COR-L47 (cell line): ENCODE data around the gene C1orf232.

Experiments used
- DNase-seq: peaks from one replicate; lab custom pipeline; 2025; lab: John Stamatoyannopoulos, UW

C1orf232 gene

GRCh38 chr1:26168410-26169197 lies at the start of gene C1orf232:
Gene C1orf232 (minus strand): TSS chr1:26168963. CDS start chr1:26168499, 464 bp downstream.
- DNase-seq, result peak; percentile 67

- DNase-seq, result no peak
Observed at GRCh38 chr1:26215246-26215645, 46.5 kb upstream of the C1orf232 start.

- no peak for DNase-seq
Observed at GRCh38 chr1:26213335-26213905, 44.7 kb upstream of the C1orf232 start.

GRCh38 chr1:26212726-26213125 lies 44.0 kb upstream of the C1orf232 start:
- DNase-seq, result no peak

GRCh38 chr1:26210147-26210870 lies 41.5 kb upstream of the C1orf232 start:
- no peak for DNase-seq

GRCh38 chr1:26203642-26204318 lies 35.0 kb upstream of the C1orf232 start:
- DNase-seq, result no peak

- DNase-seq, result no peak
Observed at GRCh38 chr1:26200413-26200812, 31.6 kb upstream of the C1orf232 start.

GRCh38 chr1:26197813-26198212 lies 29.1 kb upstream of the C1orf232 start:
- DNase-seq, result no peak

GRCh38 chr1:26197301-26197700 lies 28.5 kb upstream of the C1orf232 start:
- DNase-seq, result no peak

GRCh38 chr1:26195805-26196204 lies 27.0 kb upstream of the C1orf232 start:
- DNase-seq, result no peak

GRCh38 chr1:26191739-26192138 lies 23.0 kb upstream of the C1orf232 start:
- DNase-seq, result no peak

GRCh38 chr1:26190373-26190987 lies 21.7 kb upstream of the C1orf232 start, which contains the start of gene CATSPER4:
Gene CATSPER4 (plus strand): TSS chr1:26190602. CDS start chr1:26190628, 26 bp downstream.
- DNase-seq, result no peak

- DNase-seq, result no peak
Observed at GRCh38 chr1:26189751-26190275, 21.1 kb upstream of the C1orf232 start.

- DNase-seq, result no peak
Observed at GRCh38 chr1:26189331-26189730, 20.6 kb upstream of the C1orf232 start.

GRCh38 chr1:26188477-26188876 lies 19.7 kb upstream of the C1orf232 start:
- DNase-seq, result no peak

GRCh38 chr1:26187882-26188281 lies 19.1 kb upstream of the C1orf232 start:
- DNase-seq, result no peak

GRCh38 chr1:26184883-26185282 lies 16.1 kb upstream of the C1orf232 start:
- no peak for DNase-seq

- no peak for DNase-seq
Observed at GRCh38 chr1:26184086-26184485, 15.3 kb upstream of the C1orf232 start.

- DNase-seq, result no peak
Observed at GRCh38 chr1:26182383-26182696, 13.6 kb upstream of the C1orf232 start.

GRCh38 chr1:26181586-26182382 lies 13.0 kb upstream of the C1orf232 start:
- DNase-seq, result no peak

GRCh38 chr1:26180010-26180506 lies 11.3 kb upstream of the C1orf232 start:
- no peak for DNase-seq
